H9 (cell line): Measurements from ENCODE around the gene ADGRE1. TPM values are rescaled to one million over a fixed set of nuclear protein-coding genes. Genes with fewer than 3 reads are reported as not detected.

Experiments used
- DNase-seq: peaks from one replicate; pipeline ENCODE4 v3.0.0-alpha.2; 2017
- H2AFZ ChIP-seq: one replicate; pipeline ENCODE4 v1.6.1; 2013; ENCODE audit warnings: mild to moderate bottlenecking, low read length, control low read depth, moderate library complexity
- H2AK5ac ChIP-seq: 2 replicates; pipeline ENCODE4 v1.6.1; 2013; ENCODE audit warnings: low read length, control low read depth, mixed read lengths; ENCODE audit not compliant: insufficient read length
- H2BK120ac ChIP-seq: one replicate; pipeline ENCODE4 v1.6.1; 2013; ENCODE audit warnings: low read depth, mild to moderate bottlenecking, low read length, control low read depth, inconsistent platforms; ENCODE audit not compliant: poor library complexity, severe bottlenecking
- H2BK12ac ChIP-seq: 2 replicates; pipeline ENCODE4 v1.6.1; 2013; ENCODE audit warnings: low read length, control low read depth, mixed read lengths, low read depth; ENCODE audit not compliant: insufficient read length
- H2BK15ac ChIP-seq: 2 replicates; pipeline ENCODE4 v1.6.1; 2013; ENCODE audit warnings: low read depth, low read length, control low read depth
- H2BK20ac ChIP-seq: one replicate; pipeline ENCODE4 v1.6.1; 2013; ENCODE audit warnings: low read depth, mild to moderate bottlenecking, low read length, control low read depth, inconsistent platforms; ENCODE audit not compliant: poor library complexity, severe bottlenecking
- H2BK5ac ChIP-seq: 2 replicates; pipeline ENCODE4 v1.6.1; 2013; ENCODE audit warnings: low read length, control low read depth, mixed read lengths; ENCODE audit not compliant: insufficient read length
- H3K14ac ChIP-seq: 2 replicates; pipeline ENCODE4 v1.6.1; 2013; ENCODE audit warnings: low read length, control low read depth; ENCODE audit not compliant: insufficient read depth
- H3K18ac ChIP-seq: 2 replicates; pipeline ENCODE4 v1.6.1; 2013; ENCODE audit warnings: low read depth, mild to moderate bottlenecking, mixed read lengths, low read length, control low read depth; ENCODE audit not compliant: insufficient read length
- H3K23ac ChIP-seq: 2 replicates; pipeline ENCODE4 v1.6.1; 2013; ENCODE audit warnings: low read length, control low read depth, mixed read lengths, low read depth; ENCODE audit not compliant: insufficient read length
- H3K23me2 ChIP-seq: 2 replicates; pipeline ENCODE4 v1.6.1; 2013; ENCODE audit warnings: low read depth, mild to moderate bottlenecking, mixed read lengths, low read length, control low read depth; ENCODE audit not compliant: insufficient read length, poor library complexity, severe bottlenecking
- H3K27ac ChIP-seq: 2 replicates; pipeline ENCODE4 v1.5.1; 2013; ENCODE audit warnings: low read length, control low read depth, mixed read lengths, low read depth; ENCODE audit not compliant: insufficient read length
- H3K27me3 ChIP-seq: 2 replicates; pipeline ENCODE4 v1.6.1; 2013; ENCODE audit warnings: low read length, control low read depth, inconsistent platforms; ENCODE audit not compliant: insufficient read depth
- H3K4ac ChIP-seq: 2 replicates; pipeline ENCODE4 v1.6.1; 2013; ENCODE audit warnings: low read depth, mild to moderate bottlenecking, control low read depth, inconsistent platforms, low read length, moderate library complexity
- H3K4me1 ChIP-seq: 2 replicates; pipeline ENCODE4 v1.6.1; 2013; ENCODE audit warnings: low read length, control low read depth, inconsistent platforms; ENCODE audit not compliant: insufficient read depth
- H3K4me2 ChIP-seq: 2 replicates; pipeline ENCODE4 v1.6.1; 2013; ENCODE audit warnings: low read length, control low read depth, mixed read lengths; ENCODE audit not compliant: insufficient read length, insufficient read depth
- H3K56ac ChIP-seq: 2 replicates; pipeline ENCODE4 v1.6.1; 2013; ENCODE audit warnings: low read depth, mild to moderate bottlenecking, mixed read lengths, low read length, control low read depth; ENCODE audit not compliant: insufficient read length
- H3K79me1 ChIP-seq: 2 replicates; pipeline ENCODE4 v1.6.1; 2013; ENCODE audit warnings: low read depth, mild to moderate bottlenecking, moderate library complexity, low read length, control low read depth, inconsistent platforms; ENCODE audit not compliant: insufficient read depth, poor library complexity, severe bottlenecking
- H3K79me2 ChIP-seq: 2 replicates; pipeline ENCODE4 v1.6.1; 2013; ENCODE audit warnings: low read length, control low read depth, inconsistent platforms; ENCODE audit not compliant: insufficient read depth
- H3K9ac ChIP-seq: 2 replicates; pipeline ENCODE4 v1.6.1; 2013; ENCODE audit warnings: low read length, control low read depth, mixed read lengths; ENCODE audit not compliant: insufficient read length; ENCODE audit errors: extremely low read depth
- H3K9me3 ChIP-seq: one replicate; pipeline ENCODE4 v1.6.1; 2013; ENCODE audit warnings: low read depth, low read length, inconsistent platforms; ENCODE audit not compliant: control insufficient read depth
- H3T11ph ChIP-seq: one replicate; pipeline ENCODE4 v1.6.1; 2013; ENCODE audit warnings: mild to moderate bottlenecking, low read length, control low read depth, inconsistent platforms
- H4K20me1 ChIP-seq: one replicate; pipeline ENCODE4 v1.6.1; 2013; ENCODE audit not compliant: control insufficient read depth, insufficient read length, insufficient read depth
- H4K5ac ChIP-seq: 2 replicates; pipeline ENCODE4 v1.6.1; 2013; ENCODE audit warnings: low read depth, mild to moderate bottlenecking, mixed read lengths, low read length, control low read depth; ENCODE audit not compliant: insufficient read length
- H4K8ac ChIP-seq: replicated peaks from 2 replicates; pipeline ENCODE4 v1.6.1; 2013; ENCODE audit warnings: low read length, control low read depth, mixed read lengths, low read depth; ENCODE audit not compliant: insufficient read length
- H4K91ac ChIP-seq: 2 replicates; pipeline ENCODE4 v1.6.1; 2013; ENCODE audit warnings: low read depth, mild to moderate bottlenecking, moderate library complexity, mixed read lengths, low read length, control low read depth; ENCODE audit not compliant: insufficient read length
- H3K27ac Mint-ChIP-seq, 3 experiments: 2 replicates in 2 of 3; 3 replicates in 1 of 3; pipeline ENCODE4 v1.8.0; 2020 to 2021; ENCODE audit warnings: mixed read lengths in 3 of 3, mild to moderate bottlenecking in 1 of 3, moderate library complexity in 1 of 3
- H3K27me3 Mint-ChIP-seq: 2 replicates; pipeline ENCODE4 v1.8.0; 2021; ENCODE audit warnings: low read depth, mild to moderate bottlenecking, moderate library complexity, mixed read lengths
- H3K36me3 Mint-ChIP-seq, 3 experiments: 2 replicates in 2 of 3; 3 replicates in 1 of 3; pipeline ENCODE4 v1.8.0; 2020 to 2021; ENCODE audit warnings: low read depth in 3 of 3, mixed read lengths in 3 of 3; ENCODE audit not compliant: insufficient read depth in 1 of 3
- H3K4me1 Mint-ChIP-seq, 2 experiments: 2 replicates each; pipeline ENCODE4 v1.8.0; 2020; ENCODE audit warnings: mixed read lengths in 2 of 2
- H3K4me3 Mint-ChIP-seq, 2 experiments: 2 replicates in 1 of 2; 3 replicates in 1 of 2; pipeline ENCODE4 v1.8.0; 2020 to 2021; ENCODE audit warnings: mild to moderate bottlenecking in 2 of 2, mixed read lengths in 2 of 2, moderate library complexity in 1 of 2
- H3K9me3 Mint-ChIP-seq, 2 experiments: 2 replicates in 1 of 2; 3 replicates in 1 of 2; pipeline ENCODE4 v1.8.0; 2020; ENCODE audit warnings: mild to moderate bottlenecking in 2 of 2, mixed read lengths in 2 of 2, moderate library complexity in 1 of 2
- CTCF ChIP-seq: fragments of 200-600 bp; sonication (generic); conservative IDR thresholded peaks from 3 replicates; pipeline ENCODE4 v1.8.0; 2021; ENCODE audit warnings: antibody characterized with exemption, mild to moderate bottlenecking
- WGBS: extraction: QIAGEN DNeasy Blood & Tissue Kit; methylation state at CpG from one replicate; pipeline ENCODE4 v1.1.7; 2013; ENCODE audit warnings: missing lambda C conversion rate, low lambda C conversion rate, mixed read lengths; ENCODE audit not compliant: insufficient read length; ENCODE audit errors: extremely low coverage; 5-methylcytosine and 5-hydroxymethylcytosine counted together
- total RNA-seq: library from RNA; stranded (reverse); gene quantifications from 2 replicates; pipeline ENCODE4 v1.2.1, GENCODE V29; 2021

Gene ADGRE1
- total RNA-seq, 1 experiment from 2014 or later, result not detected

DNA sequence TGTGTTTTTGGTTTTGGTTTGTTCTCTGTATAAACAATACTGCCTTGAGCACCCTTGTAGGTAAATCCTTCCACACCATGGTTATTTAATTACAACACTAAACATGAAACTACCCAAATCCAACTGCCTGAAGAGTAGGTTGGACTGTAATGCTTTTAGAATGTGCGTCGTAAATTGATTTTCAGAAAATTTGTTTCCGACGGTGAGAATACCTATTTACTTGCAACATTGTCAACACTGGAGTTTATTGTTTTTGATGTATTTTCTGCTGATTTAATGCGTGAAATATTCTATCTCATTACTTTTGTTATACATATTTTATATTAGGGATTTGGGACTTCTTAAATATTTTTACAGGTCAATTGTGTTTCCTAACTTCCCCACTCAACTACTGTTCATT is 48.2 kb downstream of the ADGRE1 start:
- Histone ChIP-seq H3K56ac (no peak overlapping the region), H3K79me1 (no peaks in the 10 kb centered on the region), H4K8ac (no peak overlapping the region), H3K23me2 (no peaks in the 10 kb centered on the region), H3K27ac (no peak overlapping the region), H4K91ac (no peak overlapping the region), H3K79me2 (no peaks in the 10 kb centered on the region), H3K27me3 (no peaks in the 10 kb centered on the region), H3K9ac (no peak overlapping the region), H2BK15ac (no peak overlapping the region), H3K4ac (no peak overlapping the region), H2BK12ac (no peak overlapping the region), H2AK5ac (no peak overlapping the region), H3K9me3 (peaks cover 37% of the 10 kb centered on the region), H2BK5ac (no peak overlapping the region), H3K4me1 (no peaks in the 10 kb centered on the region), H2BK120ac (no peak overlapping the region), H2AFZ (no peak overlapping the region), H4K20me1 (no peaks in the 10 kb centered on the region), H2BK20ac (no peak overlapping the region), H3K18ac (no peak overlapping the region), H4K5ac (no peak overlapping the region), H3K14ac (no peak overlapping the region), H3K4me2 (no peak overlapping the region), H3T11ph (no peak overlapping the region), H3K23ac (no peak overlapping the region)
- no CpG with 5 or more reads among the region's 5 CpGs for WGBS
- TF ChIP-seq CTCF, result no peak
- H3K4me1 Mint-ChIP-seq, result no peaks in the 10 kb centered on the region
- H3K27me3 Mint-ChIP-seq, result peaks cover 2% of the 10 kb centered on the region
- H3K36me3 Mint-ChIP-seq, result peaks cover 8 to 29% (median 8%) of the 10 kb centered on the region in 3 experiments
- H3K9me3 Mint-ChIP-seq, result peaks cover 81 to 85% of the 10 kb centered on the region in 2 experiments
- DNase-seq, result no peak
- H3K4me3 Mint-ChIP-seq, result no peak overlapping the region
- H3K27ac Mint-ChIP-seq, result no peak overlapping the region
